DND-41 (cell line): ENCODE results near the gene FHIT.

ENCODE experiments used
- EZH2 ChIP-seq: IDR thresholded peaks from 3 replicates; pipeline ENCODE4 v1.6.1; 2012; ENCODE audit warnings: borderline replicate concordance, low read depth, mild to moderate bottlenecking, moderate library complexity, low read length, inconsistent platforms; ENCODE audit not compliant: severe bottlenecking
- TF ChIP-seq, protein P1 (sequence below): IDR thresholded peaks from 2 replicates; pipeline ENCODE4 v1.5.1; 2012; ENCODE audit warnings: borderline replicate concordance, low read length, moderate library complexity, mild to moderate bottlenecking; ENCODE audit not compliant: poor library complexity, severe bottlenecking; ENCODE audit errors: extremely low read depth

DNA sequence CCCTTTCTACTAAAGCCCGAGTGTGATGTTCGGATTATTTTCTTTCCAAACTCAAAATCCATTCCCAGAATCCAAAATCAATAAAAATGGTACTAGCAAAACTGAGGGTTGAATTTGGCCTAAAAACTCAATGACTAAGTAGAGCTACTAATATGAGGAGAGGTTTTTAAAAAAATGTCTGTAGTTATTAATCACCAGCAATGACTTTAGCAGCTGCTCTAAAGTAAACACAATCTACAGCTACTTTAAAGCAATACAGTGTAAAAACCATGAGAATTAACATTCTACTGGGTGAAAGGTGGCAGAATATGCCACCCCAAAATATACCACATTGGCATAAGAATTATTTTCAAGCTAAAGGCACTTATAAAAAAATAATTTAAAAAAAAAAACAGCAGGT lies 23.5 kb downstream of the FHIT start:
- TF ChIP-seq, protein P1, sequence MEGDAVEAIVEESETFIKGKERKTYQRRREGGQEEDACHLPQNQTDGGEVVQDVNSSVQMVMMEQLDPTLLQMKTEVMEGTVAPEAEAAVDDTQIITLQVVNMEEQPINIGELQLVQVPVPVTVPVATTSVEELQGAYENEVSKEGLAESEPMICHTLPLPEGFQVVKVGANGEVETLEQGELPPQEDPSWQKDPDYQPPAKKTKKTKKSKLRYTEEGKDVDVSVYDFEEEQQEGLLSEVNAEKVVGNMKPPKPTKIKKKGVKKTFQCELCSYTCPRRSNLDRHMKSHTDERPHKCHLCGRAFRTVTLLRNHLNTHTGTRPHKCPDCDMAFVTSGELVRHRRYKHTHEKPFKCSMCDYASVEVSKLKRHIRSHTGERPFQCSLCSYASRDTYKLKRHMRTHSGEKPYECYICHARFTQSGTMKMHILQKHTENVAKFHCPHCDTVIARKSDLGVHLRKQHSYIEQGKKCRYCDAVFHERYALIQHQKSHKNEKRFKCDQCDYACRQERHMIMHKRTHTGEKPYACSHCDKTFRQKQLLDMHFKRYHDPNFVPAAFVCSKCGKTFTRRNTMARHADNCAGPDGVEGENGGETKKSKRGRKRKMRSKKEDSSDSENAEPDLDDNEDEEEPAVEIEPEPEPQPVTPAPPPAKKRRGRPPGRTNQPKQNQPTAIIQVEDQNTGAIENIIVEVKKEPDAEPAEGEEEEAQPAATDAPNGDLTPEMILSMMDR = no peak
- no peak for TF ChIP-seq EZH2
